GM12878 (cell line): ENCODE results near the gene CNOT6L.

Experiments
- ATF3 ChIP-seq: IDR thresholded peaks from 2 replicates; pipeline ENCODE4 v1.6.1; 2011; ENCODE audit warnings: low read depth, mild to moderate bottlenecking, low read length, moderate library complexity, borderline replicate concordance; ENCODE audit errors: extremely low read depth
- CEBPB ChIP-seq, 2 experiments: fragments of 150-350 bp in 1 of 2; IDR thresholded peaks; 2 replicates each; pipeline ENCODE4 v1.6.1; 2012 to 2014; ENCODE audit warnings: low read depth in 2 of 2, low read length in 2 of 2, borderline replicate concordance in 1 of 2, inconsistent platforms in 1 of 2
- CTCF ChIP-seq, 3 experiments: IDR thresholded peaks in 2 of 3; conservative IDR thresholded peaks in 1 of 3; 2 replicates each; pipeline ENCODE4 v1.5.1; 2011; ENCODE audit warnings: low read depth in 3 of 3, low read length in 3 of 3, mild to moderate bottlenecking in 3 of 3, control low read depth in 2 of 3, moderate library complexity in 2 of 3, inconsistent platforms in 1 of 3, mixed read lengths in 1 of 3; ENCODE audit not compliant: control insufficient read depth in 2 of 3, insufficient read depth in 1 of 3; ENCODE audit errors: extremely low read depth in 1 of 3
- NR2C2 ChIP-seq: IDR thresholded peaks from 2 replicates; pipeline ENCODE4 v1.6.1; 2011; ENCODE audit warnings: borderline replicate concordance, low read depth; ENCODE audit not compliant: control insufficient read depth, insufficient read length
- NR2F1 ChIP-seq: fragments of 450-650 bp; conservative IDR thresholded peaks from 2 replicates; pipeline ENCODE4 v1.6.1; 2017; ENCODE audit warnings: mild to moderate bottlenecking
- SREBF1 ChIP-seq: IDR thresholded peaks from 2 replicates; pipeline ENCODE4 v1.6.1; 2012; ENCODE audit warnings: mild to moderate bottlenecking, low read length
- STAT3 ChIP-seq: IDR thresholded peaks from 2 replicates; pipeline ENCODE4 v1.6.1; 2011; ENCODE audit warnings: low read depth, low read length, improper control_type of control experiment

GRCh38 chr4:77762531-77762930, 56.6 kb downstream of the CNOT6L start:
- TF ChIP-seq ATF3 (no peak), CTCF (IDR thresholded peaks at IDR 0.05 in 2 of 3, conservative IDR thresholded peaks at IDR 0.05 in 1 of 3; ENCODE audit: control insufficient read depth in 2 of 3, extremely low read depth in 1 of 3, insufficient read depth in 1 of 3, low read depth in 3 of 3, low read length in 3 of 3) (no peak), CEBPB (IDR thresholded peaks at IDR 0.05; ENCODE audit: borderline replicate concordance in 1 of 2, low read depth in 2 of 2, low read length in 2 of 2) (no peak), NR2F1 (no peak), STAT3 (no peak), SREBF1 (no peak), NR2C2 (no peak)
